ENCODE data around the gene RASA2. TPM values are rescaled to one million over a fixed set of nuclear protein-coding genes. Genes with fewer than 3 reads are reported as not detected.

Gene RASA2
- total and polyA plus RNA-seq, 2 of the 4 experiments (the other 2 are of a cell fraction): 6.1 to 14.0 TPM

DNA sequence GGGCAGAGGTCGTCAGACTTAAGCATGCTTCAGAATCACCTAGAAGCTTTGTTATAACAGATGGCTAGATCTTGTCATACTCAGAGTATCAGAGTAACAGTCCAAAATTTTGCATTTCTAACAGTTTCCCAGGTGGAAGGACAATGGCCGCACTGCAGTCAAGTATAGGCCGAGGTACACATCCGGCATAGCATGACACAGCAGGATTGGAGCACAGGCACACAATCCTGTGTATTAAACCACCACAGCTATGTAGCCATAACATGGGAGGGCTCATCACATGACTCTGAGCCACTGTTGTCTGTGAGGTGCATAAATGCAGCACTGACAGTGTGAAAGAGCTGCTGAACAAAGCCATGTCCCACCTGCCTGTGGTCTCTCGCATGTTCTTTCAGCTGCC, 165.5 kb downstream of the RASA2 start:
- Histone ChIP-seq H3K27ac (ENCODE audit: insufficient read depth, low read length) (no peak overlapping the region), H2BK120ac (ENCODE audit: low read depth, low read length) (no peak overlapping the region), H4K20me1 (ENCODE audit: insufficient read depth, low read length) (no peaks in the 10 kb centered on the region), H4K5ac (ENCODE audit: low read depth, low read length) (no peak overlapping the region), H4K91ac (ENCODE audit: insufficient read depth, low read depth, low read length) (no peak overlapping the region), H3K4ac (ENCODE audit: low read depth, low read length) (no peak overlapping the region), H3K36me3 (ENCODE audit: control insufficient read depth, insufficient read depth, low read length) (no peaks in the 10 kb centered on the region), H3K27me3 (ENCODE audit: control insufficient read depth, insufficient read depth, low read length) (no peaks in the 10 kb centered on the region), H3K14ac (replicated peaks; ENCODE audit: low read depth, low read length) (no peak overlapping the region), H3K79me1 (ENCODE audit: low read depth in 1 of 2, low read length in 2 of 2) (no peaks in the 10 kb centered on the region), H3K4me1 (ENCODE audit: control insufficient read depth, insufficient read depth, low read length) (no peaks in the 10 kb centered on the region), H3K9me1 (ENCODE audit: insufficient read depth, low read length) (0 out of 2 replicates have a peak, but pooled peaks cover 3% of the 10 kb centered on the region), H3K9ac (ENCODE audit: low read depth, low read length) (no peak overlapping the region), H3K23ac (ENCODE audit: low read depth, low read length) (no peak overlapping the region), H2BK15ac (ENCODE audit: low read depth, low read length) (no peak overlapping the region), H2BK20ac (ENCODE audit: low read depth, low read length) (no peak overlapping the region), H3K56ac (ENCODE audit: extremely low read depth, insufficient read depth, low read length) (no peak overlapping the region), H2BK5ac (ENCODE audit: low read depth, low read length, poor library complexity, severe bottlenecking) (no peak overlapping the region), H3K4me2 (ENCODE audit: low read depth, low read length) (no peak overlapping the region), H2AFZ (replicated peaks; ENCODE audit: low read length, poor library complexity) (no peak overlapping the region), H2AK5ac (ENCODE audit: low read depth, low read length) (no peak overlapping the region), H2AK9ac (replicated peaks; ENCODE audit: low read depth, low read length, poor library complexity) (no peak overlapping the region), H3K4me3 (ENCODE audit: insufficient read depth, low read depth, low read length) (no peak overlapping the region), H3K9me3 (ENCODE audit: control insufficient read depth, insufficient read depth, low read length) (no peaks in the 10 kb centered on the region), H4K8ac (ENCODE audit: low read depth in 2 of 2, low read length in 2 of 2) (no peak overlapping the region), H3K18ac (ENCODE audit: low read depth, low read length) (no peak overlapping the region)
- intact Hi-C loops (cut with micrococcal nuclease) (no loop called here), dilution Hi-C loops (cut with HindIII; ENCODE audit: low sequenced_read_pairs, unreplicated experiment) (no loop called here), in situ Hi-C loops (cut with MboI; ENCODE audit: low sequenced_read_pairs) (no loop called here)
- TF ChIP-seq NFE2L2 (IDR thresholded peaks at IDR 0.05; ENCODE audit: low read depth, low read length): no peak
- TF ChIP-seq SMC3 (IDR thresholded peaks at IDR 0.05; ENCODE audit: low read depth, low read length): no peak
- TF ChIP-seq CEBPB (IDR thresholded peaks at IDR 0.05; ENCODE audit: low read depth, low read length): no peak
- TF ChIP-seq RAD21 (IDR thresholded peaks at IDR 0.05; ENCODE audit: low read length): no peak
- TF ChIP-seq MXI1 (IDR thresholded peaks at IDR 0.05; ENCODE audit: borderline replicate concordance, low read depth, low read length): no peak
- TF ChIP-seq CHD1 (IDR thresholded peaks at IDR 0.05; ENCODE audit: low read depth, low read length): no peak
- TF ChIP-seq MAZ (IDR thresholded peaks at IDR 0.05; ENCODE audit: borderline replicate concordance, low read depth, low read length): no peak
- TF ChIP-seq, protein P1, sequence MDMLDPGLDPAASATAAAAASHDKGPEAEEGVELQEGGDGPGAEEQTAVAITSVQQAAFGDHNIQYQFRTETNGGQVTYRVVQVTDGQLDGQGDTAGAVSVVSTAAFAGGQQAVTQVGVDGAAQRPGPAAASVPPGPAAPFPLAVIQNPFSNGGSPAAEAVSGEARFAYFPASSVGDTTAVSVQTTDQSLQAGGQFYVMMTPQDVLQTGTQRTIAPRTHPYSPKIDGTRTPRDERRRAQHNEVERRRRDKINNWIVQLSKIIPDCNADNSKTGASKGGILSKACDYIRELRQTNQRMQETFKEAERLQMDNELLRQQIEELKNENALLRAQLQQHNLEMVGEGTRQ (IDR thresholded peaks at IDR 0.05; ENCODE audit: low read depth, low read length): no peak
- TF ChIP-seq, protein P2, sequence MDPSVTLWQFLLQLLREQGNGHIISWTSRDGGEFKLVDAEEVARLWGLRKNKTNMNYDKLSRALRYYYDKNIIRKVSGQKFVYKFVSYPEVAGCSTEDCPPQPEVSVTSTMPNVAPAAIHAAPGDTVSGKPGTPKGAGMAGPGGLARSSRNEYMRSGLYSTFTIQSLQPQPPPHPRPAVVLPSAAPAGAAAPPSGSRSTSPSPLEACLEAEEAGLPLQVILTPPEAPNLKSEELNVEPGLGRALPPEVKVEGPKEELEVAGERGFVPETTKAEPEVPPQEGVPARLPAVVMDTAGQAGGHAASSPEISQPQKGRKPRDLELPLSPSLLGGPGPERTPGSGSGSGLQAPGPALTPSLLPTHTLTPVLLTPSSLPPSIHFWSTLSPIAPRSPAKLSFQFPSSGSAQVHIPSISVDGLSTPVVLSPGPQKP (IDR thresholded peaks at IDR 0.05; ENCODE audit: borderline replicate concordance, low read depth, low read length): no peak
- TF ChIP-seq POLR2A (IDR thresholded peaks at IDR 0.05; ENCODE audit: low read depth, low read length): no peak
- no peak for TF ChIP-seq RFX5 (IDR thresholded peaks at IDR 0.05; ENCODE audit: low read depth, low read length)
- TF ChIP-seq MAFK (IDR thresholded peaks at IDR 0.05; ENCODE audit: low read depth, low read length): no peak
- TF ChIP-seq RCOR1 (IDR thresholded peaks at IDR 0.05; ENCODE audit: insufficient replicate concordance, low read length): no peak
- TF ChIP-seq, protein P3, sequence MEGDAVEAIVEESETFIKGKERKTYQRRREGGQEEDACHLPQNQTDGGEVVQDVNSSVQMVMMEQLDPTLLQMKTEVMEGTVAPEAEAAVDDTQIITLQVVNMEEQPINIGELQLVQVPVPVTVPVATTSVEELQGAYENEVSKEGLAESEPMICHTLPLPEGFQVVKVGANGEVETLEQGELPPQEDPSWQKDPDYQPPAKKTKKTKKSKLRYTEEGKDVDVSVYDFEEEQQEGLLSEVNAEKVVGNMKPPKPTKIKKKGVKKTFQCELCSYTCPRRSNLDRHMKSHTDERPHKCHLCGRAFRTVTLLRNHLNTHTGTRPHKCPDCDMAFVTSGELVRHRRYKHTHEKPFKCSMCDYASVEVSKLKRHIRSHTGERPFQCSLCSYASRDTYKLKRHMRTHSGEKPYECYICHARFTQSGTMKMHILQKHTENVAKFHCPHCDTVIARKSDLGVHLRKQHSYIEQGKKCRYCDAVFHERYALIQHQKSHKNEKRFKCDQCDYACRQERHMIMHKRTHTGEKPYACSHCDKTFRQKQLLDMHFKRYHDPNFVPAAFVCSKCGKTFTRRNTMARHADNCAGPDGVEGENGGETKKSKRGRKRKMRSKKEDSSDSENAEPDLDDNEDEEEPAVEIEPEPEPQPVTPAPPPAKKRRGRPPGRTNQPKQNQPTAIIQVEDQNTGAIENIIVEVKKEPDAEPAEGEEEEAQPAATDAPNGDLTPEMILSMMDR (conservative IDR thresholded peaks at IDR 0.05; ENCODE audit: low read depth, low read length): no peak
- no peak for TF ChIP-seq BHLHE40 (IDR thresholded peaks at IDR 0.05; ENCODE audit: low read depth, low read length)
- no peak for TF ChIP-seq FOS (IDR thresholded peaks at IDR 0.05; ENCODE audit: low read depth, low read length)
- DNase-seq (no peak), ATAC-seq (ENCODE audit: low read depth) (no peak)
- POLR2A ChIA-PET (ENCODE audit: unreplicated experiment): no interaction called here
- CTCF ChIA-PET: interaction anchor here (0.8 kb wide), 1 partner anchor 206 kb away, joined by 4 read pairs; no protein-coding TSS in a partner anchor
- BruUV-seq (replicated peaks): no TSS peak
- WGBS, 2 experiments (ENCODE audit: extremely low coverage in 2 of 2, insufficient read length in 1 of 2): 100% methylated on average over 1 of the region's 5 CpGs; no CpG with 5 or more reads in 1 of the 2 experiments
